Measurements from ENCODE around the gene ELK4.
"Not testable (repeated sequence)": the region's sequence is repeated elsewhere in the genome, so short reads cannot be mapped to it uniquely, and the experiment has no call there.

GRCh38 chr1:205636138-205636530 lies 4.3 kb upstream of the ELK4 start:
- TF ChIP-seq CTCF (IDR thresholded peaks at IDR 0.05 in 8 of 11, conservative IDR thresholded peaks at IDR 0.05 in 3 of 11); POLR2A (IDR thresholded peaks at IDR 0.05); POLR2AphosphoS5 (IDR thresholded peaks at IDR 0.05): not testable (repeated sequence)
